ENCODE measurements around the gene NYAP2. TPM values are rescaled to one million over a fixed set of nuclear protein-coding genes. Genes with fewer than 3 reads are reported as not detected.

NYAP2 gene
- total RNA-seq, 1 donor from 2014 or later, result 0.05 TPM

DNA sequence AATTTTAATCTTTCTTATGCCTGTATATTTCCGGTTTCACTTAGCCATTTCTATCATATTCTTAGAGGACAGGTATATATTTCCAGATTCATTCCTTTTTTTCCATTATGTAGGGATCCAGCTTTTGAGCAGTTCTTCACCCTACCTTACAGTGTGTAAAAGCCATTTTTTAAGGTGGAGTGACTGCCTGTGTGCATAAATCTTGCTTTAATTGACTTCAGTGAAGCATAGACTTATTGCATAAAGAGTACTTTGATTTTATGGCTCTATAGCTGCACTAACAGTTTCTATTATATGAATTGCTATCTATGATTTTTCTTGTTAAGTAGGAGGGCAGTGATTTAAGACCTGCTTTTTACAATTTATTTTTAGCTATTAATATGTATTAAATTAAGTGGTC lies 132.6 kb downstream of the NYAP2 start:
- intact Hi-C loops (cut with DNase I), result no loop called here
- DNase-seq (ENCODE audit: low spot score), result no peak

- intact Hi-C loops (cut with DNase I), result no loop called here
- DNase-seq (ENCODE audit: low spot score), result no peak
These were observed 134.5 kb downstream of the NYAP2 start for GRCh38 chr2:225534037-225534436.

GRCh38 chr2:225534697-225535096 lies 135.2 kb downstream of the NYAP2 start:
- no peak for DNase-seq (ENCODE audit: low spot score)
- intact Hi-C loops (cut with DNase I), result no loop called here

- intact Hi-C loops (cut with DNase I), result no loop called here
- no peak for DNase-seq (ENCODE audit: low spot score)
These were observed 136.5 kb downstream of the NYAP2 start for GRCh38 chr2:225536036-225536435.

- DNase-seq (ENCODE audit: low spot score), result no peak
- intact Hi-C loops (cut with DNase I), result no loop called here
These were observed 144.1 kb downstream of the NYAP2 start for GRCh38 chr2:225543626-225544025.

GRCh38 chr2:225556461-225556860 lies 157.0 kb downstream of the NYAP2 start:
- no peak for DNase-seq (ENCODE audit: low spot score)
- intact Hi-C loops (cut with DNase I), result no loop called here

DNA sequence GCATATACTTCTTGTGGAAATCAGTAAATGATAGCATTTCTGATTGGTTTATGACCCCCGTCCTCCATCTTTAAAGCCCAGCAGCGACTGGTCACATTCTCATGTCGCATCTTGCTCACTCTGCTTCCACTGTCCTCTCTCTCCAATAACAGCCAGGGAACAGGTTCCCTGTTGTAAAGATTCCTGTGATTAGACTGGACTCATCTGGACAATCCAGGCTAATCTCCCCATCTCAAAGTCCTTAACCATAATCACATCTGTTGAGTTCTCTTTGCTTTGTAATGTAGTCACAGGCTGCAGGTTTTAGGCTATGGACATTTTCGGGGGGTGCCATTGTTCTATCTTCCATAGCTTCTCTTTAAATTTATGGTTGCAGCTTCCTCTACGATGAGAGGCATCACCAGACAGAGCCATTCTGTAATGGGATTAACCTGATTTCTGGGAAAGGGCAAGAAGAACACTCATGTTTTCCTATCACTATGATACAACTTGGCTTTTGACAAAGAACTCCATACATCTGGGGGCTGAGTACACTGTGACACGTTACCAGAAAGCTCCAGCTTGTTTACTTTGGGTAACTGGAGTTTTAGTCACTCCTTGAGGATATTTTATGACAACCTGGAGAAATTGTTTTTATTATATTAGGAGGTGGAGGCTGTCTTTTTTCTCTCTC lies 159.0 kb downstream of the NYAP2 start:
- DNase-seq (ENCODE audit: low spot score), result no peak
- intact Hi-C loops (cut with DNase I), result no loop called here

GRCh38 chr2:225559072-225559415 lies 159.5 kb downstream of the NYAP2 start:
- DNase-seq (ENCODE audit: low spot score), result no peak
- intact Hi-C loops (cut with DNase I), result no loop called here

DNA sequence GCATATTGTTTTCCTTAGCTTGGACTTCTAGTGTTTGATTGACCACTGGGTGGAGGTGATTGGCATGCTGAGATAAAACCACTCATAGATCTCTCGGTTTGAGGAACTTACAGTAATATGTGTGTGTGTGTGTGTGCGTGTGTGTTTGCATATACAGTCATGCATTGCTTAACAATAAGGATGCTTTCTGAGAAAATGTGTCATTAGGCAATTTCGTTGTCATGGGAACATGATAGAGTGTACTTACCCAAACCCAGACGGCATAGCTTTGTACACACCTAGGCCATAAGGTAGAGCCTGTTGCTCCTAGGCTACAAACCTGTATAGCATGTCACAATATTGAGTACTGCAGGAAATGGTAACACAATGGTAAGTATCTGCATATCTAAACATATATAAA lies 167.3 kb downstream of the NYAP2 start:
- intact Hi-C loops (cut with DNase I), result no loop called here
- DNase-seq (ENCODE audit: low spot score), result no peak

GRCh38 chr2:225569995-225570394 lies 170.5 kb downstream of the NYAP2 start:
- no peak for DNase-seq (ENCODE audit: low spot score)
- intact Hi-C loops (cut with DNase I), result no loop called here

DNA sequence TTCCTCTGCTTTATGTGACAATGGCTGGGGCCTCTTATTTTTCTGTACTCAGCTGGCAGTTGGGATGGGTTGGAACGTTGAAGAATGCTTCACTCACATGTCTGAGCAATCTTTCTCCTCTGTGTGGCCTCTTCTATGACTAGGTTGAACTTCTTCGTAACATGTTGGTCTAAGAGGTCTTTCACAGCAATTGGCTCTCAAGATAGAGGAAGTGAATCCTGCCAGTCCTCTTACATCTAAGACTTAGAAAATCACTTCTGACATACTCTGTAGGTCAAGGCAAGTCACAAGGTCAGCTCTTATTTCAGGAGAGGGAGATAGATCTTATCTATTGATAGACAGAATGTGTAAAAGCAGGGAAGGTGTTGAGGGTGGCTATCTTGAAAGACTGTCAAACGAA lies 174.1 kb downstream of the NYAP2 start:
- intact Hi-C loops (cut with DNase I), result no loop called here
- no peak for DNase-seq (ENCODE audit: low spot score)

GRCh38 chr2:225574582-225575138 lies 175.2 kb downstream of the NYAP2 start:
- intact Hi-C loops (cut with DNase I), result no loop called here

DNA sequence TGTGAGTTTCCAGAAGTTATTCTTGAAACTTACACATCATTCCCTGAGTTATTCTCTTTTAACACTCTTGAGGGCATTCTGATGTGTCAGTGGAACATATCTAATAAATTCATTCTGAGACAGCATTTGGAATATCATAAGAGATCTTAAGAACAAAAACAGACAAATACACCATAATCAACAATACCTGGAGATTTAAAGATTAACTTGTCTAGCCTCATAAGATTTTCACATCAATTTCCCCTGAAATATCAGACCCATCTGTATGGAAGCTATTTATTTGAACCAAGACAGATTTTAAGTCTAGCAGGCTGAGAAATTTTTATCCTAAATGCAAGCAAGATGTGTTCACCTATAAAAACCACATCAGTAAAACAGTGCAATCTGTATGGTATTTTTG lies 181.6 kb downstream of the NYAP2 start:
- intact Hi-C loops (cut with DNase I), result no loop called here

More at GRCh38 chr2:225574582-225575138, 175.2 kb downstream of the NYAP2 start:
- DNase-seq (ENCODE audit: low spot score), result no peak

GRCh38 chr2:225581906-225582305 lies 182.4 kb downstream of the NYAP2 start:
- intact Hi-C loops (cut with DNase I), result no loop called here
- DNase-seq (ENCODE audit: low spot score), result no peak

More for the DNA sequence above, 181.6 kb downstream of the NYAP2 start:
- no peak for DNase-seq (ENCODE audit: low spot score)

DNA sequence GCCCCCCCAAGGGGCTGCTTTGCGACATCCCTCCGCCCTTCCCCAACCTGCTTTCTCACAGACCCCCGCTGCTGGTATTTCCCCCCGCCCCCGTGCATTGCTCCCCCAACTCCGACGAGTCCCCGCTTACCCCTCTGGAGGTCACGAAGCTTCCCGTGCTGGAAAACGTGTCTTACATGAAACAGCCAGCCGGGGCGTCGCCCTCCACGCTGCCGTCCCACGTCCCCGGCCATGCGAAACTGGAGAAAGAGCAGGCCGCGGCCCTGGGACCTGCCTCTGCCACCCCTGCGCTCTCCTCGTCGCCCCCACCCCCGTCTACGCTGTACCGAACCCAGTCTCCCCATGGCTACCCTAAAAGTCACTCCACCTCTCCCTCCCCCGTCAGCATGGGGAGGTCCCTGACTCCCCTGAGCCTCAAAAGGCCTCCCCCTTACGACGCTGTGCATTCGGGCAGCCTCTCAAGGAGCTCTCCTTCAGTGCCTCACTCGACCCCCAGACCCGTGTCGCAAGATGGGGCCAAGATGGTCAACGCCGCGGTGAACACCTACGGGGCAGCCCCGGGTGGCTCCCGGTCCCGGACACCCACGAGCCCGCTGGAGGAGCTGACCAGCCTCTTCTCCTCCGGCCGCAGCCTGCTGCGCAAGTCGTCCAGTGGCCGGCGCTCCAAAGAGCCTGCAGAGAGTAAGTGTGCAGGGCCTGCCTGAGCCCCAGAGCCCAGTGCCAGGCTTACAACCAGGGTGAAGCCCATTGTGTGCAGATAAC lies 183.0 kb downstream of the NYAP2 start:
- DNase-seq (ENCODE audit: low spot score), result no peak
- intact Hi-C loops (cut with DNase I), result no loop called here

DNA sequence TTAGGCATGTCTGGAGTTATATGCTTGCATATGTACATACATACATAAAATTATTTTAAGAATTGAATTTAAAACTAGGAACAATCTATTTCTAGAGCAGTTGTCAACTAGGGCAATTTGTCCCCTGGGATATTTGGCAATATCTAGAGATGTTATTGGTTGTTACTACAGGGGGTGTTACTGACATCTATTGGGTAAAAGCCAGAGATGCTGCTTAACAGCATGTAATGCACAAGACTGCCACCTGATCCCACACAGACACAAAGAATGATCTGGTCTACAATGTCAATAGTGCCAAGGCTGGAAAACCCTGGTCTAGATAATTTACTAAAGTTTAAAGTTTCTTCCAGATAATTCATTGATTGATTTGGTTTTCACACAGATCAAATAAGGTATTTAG lies 185.3 kb downstream of the NYAP2 start:
- intact Hi-C loops (cut with DNase I), result no loop called here
- no peak for DNase-seq (ENCODE audit: low spot score)

- intact Hi-C loops (cut with DNase I), result no loop called here
- no peak for DNase-seq (ENCODE audit: low spot score)
These were observed 191.4 kb downstream of the NYAP2 start for GRCh38 chr2:225590932-225591331.

GRCh38 chr2:225597911-225598310 lies 198.4 kb downstream of the NYAP2 start:
- intact Hi-C loops (cut with DNase I), result no loop called here
- DNase-seq (ENCODE audit: low spot score), result no peak

DNA sequence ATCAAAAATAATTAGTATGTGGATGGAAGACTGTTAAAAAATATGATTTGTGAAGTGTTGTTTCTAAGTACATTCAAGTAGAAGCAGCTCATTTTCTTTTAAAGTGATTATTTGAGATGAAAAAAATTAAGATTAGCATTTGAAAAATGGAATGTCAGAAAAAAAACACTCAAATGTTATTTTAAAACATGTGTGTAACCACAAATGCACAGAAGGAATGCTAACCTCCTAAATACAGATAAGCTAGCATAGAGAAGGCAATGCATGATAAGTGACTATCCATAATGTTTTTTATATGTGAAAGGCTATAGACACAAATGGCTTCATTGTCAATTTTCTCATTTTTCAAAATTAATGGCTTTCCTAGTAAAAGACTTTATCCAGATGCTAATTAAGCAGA lies 198.9 kb downstream of the NYAP2 start:
- no peak for DNase-seq (ENCODE audit: low spot score)
- intact Hi-C loops (cut with DNase I), result no loop called here

- intact Hi-C loops (cut with DNase I), result no loop called here
- DNase-seq (ENCODE audit: low spot score), result no peak
These were observed 199.4 kb downstream of the NYAP2 start for GRCh38 chr2:225598897-225599296.

GRCh38 chr2:225599856-225600255 lies 200.3 kb downstream of the NYAP2 start:
- no peak for DNase-seq (ENCODE audit: low spot score)
- intact Hi-C loops (cut with DNase I), result no loop called here

Measured in cardiac septum (tissue), 1 donor.